ENCODE results near the gene YTHDC1.
"Not testable (repeated sequence)": the region's sequence is repeated elsewhere in the genome, so short reads cannot be mapped to it uniquely, and the experiment has no call there.

YTHDC1 gene

GRCh38 chr4:68349649-68350360 lies at the start of gene YTHDC1:
TSS of gene YTHDC1 (minus strand) at chr4:68350090. CDS start at chr4:68349753, 337 bp downstream.
- DNase-seq, result peak; percentile 94 to 96

GRCh38 chr4:68399306-68399705 lies 49.4 kb upstream of the YTHDC1 start:
- DNase-seq, result no peak

GRCh38 chr4:68396756-68397155 lies 46.9 kb upstream of the YTHDC1 start:
- DNase-seq, result no peak

- DNase-seq, result no peak
Observed at GRCh38 chr4:68391436-68391835, 41.5 kb upstream of the YTHDC1 start.

- DNase-seq, result no peak
Observed at GRCh38 chr4:68390205-68390935, 40.5 kb upstream of the YTHDC1 start.

- not testable (repeated sequence) for DNase-seq
Observed at GRCh38 chr4:68389386-68389913, 39.6 kb upstream of the YTHDC1 start.

GRCh38 chr4:68388347-68388865 lies 38.5 kb upstream of the YTHDC1 start:
- no peak for DNase-seq

GRCh38 chr4:68385267-68385666 lies 35.4 kb upstream of the YTHDC1 start:
- no peak for DNase-seq

- DNase-seq, result no peak
Observed at GRCh38 chr4:68383115-68383514, 33.2 kb upstream of the YTHDC1 start.

GRCh38 chr4:68378226-68378625 lies 28.3 kb upstream of the YTHDC1 start:
- no peak for DNase-seq

GRCh38 chr4:68375667-68376559 lies 26.0 kb upstream of the YTHDC1 start:
- DNase-seq, result peak; percentile 11 to 23

GRCh38 chr4:68373513-68373912 lies 23.6 kb upstream of the YTHDC1 start:
- no peak for DNase-seq

GRCh38 chr4:68372588-68372987 lies 22.7 kb upstream of the YTHDC1 start:
- no peak for DNase-seq

GRCh38 chr4:68369142-68369805 lies 19.4 kb upstream of the YTHDC1 start:
- no peak for DNase-seq

GRCh38 chr4:68368691-68369131 lies 18.8 kb upstream of the YTHDC1 start:
- no peak for DNase-seq

GRCh38 chr4:68367835-68368234 lies 17.9 kb upstream of the YTHDC1 start:
- DNase-seq, result no peak

GRCh38 chr4:68366600-68366999 lies 16.7 kb upstream of the YTHDC1 start:
- DNase-seq, result no peak

- DNase-seq, result no peak
Observed at GRCh38 chr4:68365068-68365467, 15.2 kb upstream of the YTHDC1 start.

- no peak for DNase-seq
Observed at GRCh38 chr4:68361146-68361589, 11.3 kb upstream of the YTHDC1 start.

- no peak for DNase-seq
Observed at GRCh38 chr4:68360231-68360968, 10.5 kb upstream of the YTHDC1 start.

- DNase-seq, result no peak
Observed at GRCh38 chr4:68359508-68359907, 9.6 kb upstream of the YTHDC1 start.
